Gastrocnemius medialis (tissue), 4 donors: Measurements from ENCODE around the gene UNC5A.

Experiments
- POLR2A ChIP-seq, 2 donors: fragments of 450-650 bp; IDR thresholded peaks; one replicate each; pipeline ENCODE4 v1.6.1; 2017; ENCODE audit warnings: antibody characterized with exemption in 2 of 2, mild to moderate bottlenecking in 2 of 2, moderate library complexity in 2 of 2
- TF ChIP-seq, protein P1 (sequence below), 5 experiments: fragments of 450-650 bp in 3 of 5; fragments of 200-600 bp in 2 of 5; sonication (generic) in 2 of 5; IDR thresholded peaks in 4 of 5; conservative IDR thresholded peaks in 1 of 5; 1 replicate in 4 of 5; 2 replicates in 1 of 5; pipeline ENCODE4 v1.5.1; 2016 to 2019; ENCODE audit warnings: antibody characterized with exemption in 5 of 5, mild to moderate bottlenecking in 3 of 5, moderate library complexity in 3 of 5

DNA sequence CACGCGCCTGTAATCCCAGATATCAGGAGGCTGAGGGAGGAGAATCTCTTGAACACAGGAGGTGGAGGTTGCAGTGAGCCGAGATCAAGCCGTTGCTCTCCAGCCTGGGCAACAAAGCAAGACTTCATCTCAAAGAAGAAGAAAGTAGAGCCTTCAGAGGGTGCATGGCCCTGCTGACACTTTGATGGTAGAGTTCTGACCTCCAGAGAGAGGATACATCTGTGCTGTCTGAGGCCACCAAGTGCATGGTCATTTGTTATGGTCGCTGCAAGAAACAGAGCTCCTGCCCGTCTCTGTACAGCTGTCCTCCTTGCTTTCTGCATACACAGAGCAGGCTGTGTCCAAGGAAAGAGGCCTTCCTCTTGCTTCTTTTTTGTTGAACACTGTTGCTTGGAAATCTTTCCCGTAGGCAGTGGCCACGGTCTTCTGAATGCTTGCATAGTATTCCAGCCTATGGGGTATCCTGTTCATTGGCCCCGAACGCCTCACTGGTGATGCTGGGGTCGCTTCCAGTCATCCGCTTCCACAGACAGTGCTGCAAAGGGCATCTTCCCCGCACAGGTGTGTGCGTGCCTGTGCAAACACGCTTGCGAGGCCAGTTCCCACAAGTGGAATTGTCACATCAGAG, 36.8 kb upstream of the UNC5A start:
- TF ChIP-seq POLR2A (IDR thresholded peaks at IDR 0.05), result no peak
- TF ChIP-seq, protein P1, sequence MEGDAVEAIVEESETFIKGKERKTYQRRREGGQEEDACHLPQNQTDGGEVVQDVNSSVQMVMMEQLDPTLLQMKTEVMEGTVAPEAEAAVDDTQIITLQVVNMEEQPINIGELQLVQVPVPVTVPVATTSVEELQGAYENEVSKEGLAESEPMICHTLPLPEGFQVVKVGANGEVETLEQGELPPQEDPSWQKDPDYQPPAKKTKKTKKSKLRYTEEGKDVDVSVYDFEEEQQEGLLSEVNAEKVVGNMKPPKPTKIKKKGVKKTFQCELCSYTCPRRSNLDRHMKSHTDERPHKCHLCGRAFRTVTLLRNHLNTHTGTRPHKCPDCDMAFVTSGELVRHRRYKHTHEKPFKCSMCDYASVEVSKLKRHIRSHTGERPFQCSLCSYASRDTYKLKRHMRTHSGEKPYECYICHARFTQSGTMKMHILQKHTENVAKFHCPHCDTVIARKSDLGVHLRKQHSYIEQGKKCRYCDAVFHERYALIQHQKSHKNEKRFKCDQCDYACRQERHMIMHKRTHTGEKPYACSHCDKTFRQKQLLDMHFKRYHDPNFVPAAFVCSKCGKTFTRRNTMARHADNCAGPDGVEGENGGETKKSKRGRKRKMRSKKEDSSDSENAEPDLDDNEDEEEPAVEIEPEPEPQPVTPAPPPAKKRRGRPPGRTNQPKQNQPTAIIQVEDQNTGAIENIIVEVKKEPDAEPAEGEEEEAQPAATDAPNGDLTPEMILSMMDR (IDR thresholded peaks at IDR 0.05 in 4 of 5, conservative IDR thresholded peaks at IDR 0.05 in 1 of 5), result no peak
